IPS-NIHi7 (cell line): ENCODE measurements around the gene CACNG7.
"Not testable (repeated sequence)": the region's sequence is repeated elsewhere in the genome, so short reads cannot be mapped to it uniquely, and the experiment has no call there.

ENCODE experiments used
- DNase-seq: peaks from one replicate; pipeline ENCODE4 v3.0.0; 2012; ENCODE audit warnings: mixed read lengths; ENCODE audit errors: extremely low spot score

Gene CACNG7

DNA sequence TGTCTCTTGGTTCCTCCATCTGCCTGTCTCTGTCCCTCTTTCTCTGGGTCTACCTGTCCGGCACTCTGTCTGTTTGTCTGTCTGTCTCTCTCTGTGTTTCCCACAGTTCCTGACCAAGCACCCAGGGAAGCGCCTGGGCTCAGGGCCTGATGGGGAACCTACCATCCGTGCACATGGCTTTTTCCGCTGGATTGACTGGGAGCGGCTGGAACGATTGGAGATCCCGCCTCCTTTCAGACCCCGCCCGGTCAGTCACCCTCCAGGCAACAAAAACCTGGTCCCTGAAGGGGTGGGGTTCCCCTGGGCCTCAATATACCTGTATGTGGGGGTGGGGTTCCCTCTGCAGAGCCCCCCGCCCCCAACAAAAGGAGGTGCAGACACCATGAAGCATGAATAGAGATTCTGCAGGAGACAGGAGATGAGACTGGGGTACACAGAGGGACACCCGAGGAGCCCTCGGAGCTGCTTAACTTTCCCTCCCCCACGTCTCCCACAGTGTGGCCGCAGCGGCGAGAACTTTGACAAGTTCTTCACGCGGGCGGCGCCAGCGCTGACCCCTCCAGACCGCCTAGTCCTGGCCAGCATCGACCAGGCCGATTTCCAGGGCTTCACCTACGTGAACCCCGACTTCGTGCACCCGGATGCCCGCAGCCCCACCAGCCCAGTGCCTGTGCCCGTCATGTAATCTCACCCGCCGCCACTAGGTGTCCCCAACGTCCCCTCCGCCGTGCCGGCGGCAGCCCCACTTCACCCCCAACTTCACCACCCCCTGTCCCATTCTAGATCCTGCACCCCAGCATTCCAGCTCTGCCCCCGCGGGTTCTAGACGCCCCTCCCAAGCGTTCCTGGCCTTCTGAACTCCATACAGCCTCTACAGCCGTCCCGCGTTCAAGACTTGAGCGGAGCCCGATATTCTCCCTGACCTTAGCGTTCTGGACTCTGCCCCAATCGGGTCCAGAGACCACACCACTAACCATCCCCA, 2.6 kb upstream of the CACNG7 start:
- DNase-seq, result peak; percentile 72

DNA sequence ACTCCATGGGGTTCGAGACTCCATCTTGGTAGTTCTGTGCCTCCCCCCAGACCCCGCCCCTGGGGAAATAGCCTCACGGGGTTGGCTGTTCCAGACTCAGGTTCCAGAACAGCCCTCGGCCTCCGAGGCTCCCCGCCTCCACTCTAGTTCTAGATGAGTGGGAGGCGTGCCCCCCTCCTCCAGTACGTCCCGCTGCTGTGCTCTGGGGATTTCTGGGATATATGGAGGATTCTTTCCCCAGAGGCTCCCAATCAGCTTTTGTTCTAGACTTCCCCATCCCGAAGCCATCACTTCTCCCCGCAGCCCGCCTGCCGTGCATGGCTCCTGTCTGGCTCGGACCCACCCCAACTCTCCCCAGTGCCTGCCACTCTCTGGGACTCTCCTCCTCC, 1.9 kb upstream of the CACNG7 start:
- DNase-seq, result no peak

DNA sequence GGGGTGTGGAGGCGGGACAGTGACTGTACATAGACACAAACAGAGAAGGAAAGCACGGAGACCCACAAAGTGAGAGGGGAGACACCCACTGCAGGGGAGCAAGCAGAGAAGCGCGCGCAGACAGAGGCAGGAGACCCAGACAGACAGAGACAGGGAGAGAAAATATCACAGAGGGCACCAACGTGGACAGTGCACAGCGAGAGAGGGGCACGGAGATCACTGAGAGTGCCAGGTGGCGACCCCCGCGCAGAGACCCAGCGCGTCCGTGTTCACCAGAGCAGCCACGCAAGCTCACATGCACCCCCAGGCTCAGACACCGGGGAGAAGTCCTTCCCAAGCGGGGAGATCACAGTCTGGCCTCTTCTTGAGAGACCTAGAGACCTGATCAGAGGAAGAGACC, 1.4 kb upstream of the CACNG7 start:
- no peak for DNase-seq

- peak; percentile 84 for DNase-seq
Measured at GRCh38 chr19:53908106-53908934, 758 bp upstream of the CACNG7 start.

GRCh38 chr19:53909471-53910169, 542 bp downstream of the CACNG7 start:
- no peak for DNase-seq

- peak; percentile 58 for DNase-seq
Measured at GRCh38 chr19:53910170-53910518, 1.1 kb downstream of the CACNG7 start.

DNA sequence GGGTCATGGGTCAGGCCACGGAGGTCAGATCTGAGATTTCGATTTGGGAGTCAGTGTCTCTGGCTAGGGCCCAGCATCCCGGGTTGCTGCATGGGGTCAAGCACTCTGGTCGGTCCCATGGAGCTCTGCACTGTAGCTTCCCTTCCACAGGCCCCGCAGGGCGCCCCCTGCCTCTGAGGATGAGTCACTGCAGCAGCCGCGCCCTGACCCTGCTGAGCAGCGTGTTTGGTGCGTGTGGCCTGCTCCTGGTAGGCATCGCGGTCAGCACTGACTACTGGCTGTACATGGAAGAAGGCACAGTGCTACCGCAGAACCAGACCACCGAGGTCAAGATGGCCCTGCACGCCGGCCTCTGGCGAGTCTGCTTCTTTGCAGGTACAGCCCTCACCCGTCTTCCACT, 3.6 kb downstream of the CACNG7 start:
- peak; percentile 88 for DNase-seq

- peak; percentile 80 for DNase-seq
Measured at GRCh38 chr19:53915000-53915399, 5.9 kb downstream of the CACNG7 start.

- DNase-seq, result no peak
Measured at GRCh38 chr19:53916004-53916403, 6.9 kb downstream of the CACNG7 start.

GRCh38 chr19:53917356-53917755, 8.3 kb downstream of the CACNG7 start:
- no peak for DNase-seq

DNA sequence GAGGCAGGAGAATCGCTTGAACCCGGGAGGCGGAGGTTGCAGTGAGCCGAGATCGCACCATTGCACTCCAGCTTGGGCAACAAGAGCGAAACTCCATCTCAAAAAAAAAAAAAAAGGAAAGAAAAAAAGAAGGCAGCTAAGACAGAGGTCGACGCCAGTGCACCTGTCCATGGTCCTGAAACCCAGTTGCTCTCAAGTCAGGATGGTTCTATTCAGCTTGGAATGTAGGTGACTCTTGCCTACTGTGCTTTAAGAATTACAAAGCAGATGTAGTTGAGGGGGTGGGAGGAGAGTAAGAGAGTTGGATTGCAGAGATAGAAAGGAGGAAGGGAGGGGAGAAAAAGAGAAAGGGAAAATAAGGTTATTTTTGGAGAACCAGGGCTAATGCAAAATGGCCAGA, 18.7 kb downstream of the CACNG7 start:
- DNase-seq, result peak; percentile 89

DNA sequence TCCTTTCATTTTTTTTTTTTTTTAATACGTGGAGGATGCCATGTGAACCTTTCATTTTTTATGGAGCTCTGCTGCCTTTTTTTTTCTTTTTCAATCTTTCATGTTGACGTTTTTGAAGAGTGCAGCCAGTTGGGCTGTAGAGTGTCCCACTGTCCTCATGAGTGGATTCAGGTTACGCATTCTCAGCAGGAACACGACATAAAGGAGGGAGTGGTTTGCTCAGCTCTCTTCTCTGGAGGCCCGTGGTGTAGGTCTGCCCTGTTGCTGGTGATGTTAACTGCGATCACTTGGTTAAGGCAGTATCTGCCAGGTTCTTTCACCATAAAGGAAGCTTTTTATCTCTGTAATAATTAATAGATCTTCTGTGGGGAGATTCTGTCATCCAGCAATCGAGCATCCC, 27.0 kb downstream of the CACNG7 start:
- no peak for DNase-seq

DNA sequence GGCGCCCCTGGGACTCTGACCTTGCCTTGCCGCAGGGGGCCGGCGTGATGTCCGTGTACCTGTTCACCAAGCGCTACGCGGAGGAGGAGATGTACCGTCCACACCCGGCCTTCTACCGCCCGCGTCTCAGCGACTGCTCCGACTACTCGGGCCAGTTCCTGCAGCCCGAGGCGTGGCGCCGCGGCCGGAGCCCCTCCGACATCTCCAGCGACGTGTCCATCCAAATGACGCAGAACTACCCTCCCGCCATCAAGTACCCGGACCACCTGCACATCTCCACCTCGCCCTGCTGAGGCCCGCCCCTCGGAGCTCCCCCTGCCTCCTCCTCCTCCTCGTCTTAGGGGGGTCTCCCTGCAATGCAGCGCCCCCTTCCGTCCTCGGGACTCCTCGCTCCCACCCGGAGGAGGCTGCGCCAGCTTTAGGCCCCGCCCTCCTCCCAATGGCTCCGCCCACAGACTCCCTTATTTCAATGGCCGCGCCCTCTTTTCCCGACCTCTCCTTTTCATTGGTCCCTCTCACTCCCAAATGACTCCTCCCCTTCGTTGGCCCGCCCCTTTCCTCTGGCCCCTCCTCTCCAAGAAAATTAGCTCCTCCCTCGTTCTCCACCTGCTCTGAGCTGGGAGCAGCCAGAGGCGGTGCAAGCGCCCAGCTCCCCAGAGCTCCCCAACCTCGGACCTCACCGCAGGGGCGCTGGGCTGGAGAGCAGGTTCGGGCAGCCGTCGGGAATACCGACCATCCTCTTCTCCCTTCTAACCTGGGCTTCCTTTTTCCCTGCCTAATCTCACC, 33.1 kb downstream of the CACNG7 start:
- DNase-seq, result peak; percentile 98

- no peak for DNase-seq
Measured at GRCh38 chr19:53944416-53944815, 35.3 kb downstream of the CACNG7 start.

DNA sequence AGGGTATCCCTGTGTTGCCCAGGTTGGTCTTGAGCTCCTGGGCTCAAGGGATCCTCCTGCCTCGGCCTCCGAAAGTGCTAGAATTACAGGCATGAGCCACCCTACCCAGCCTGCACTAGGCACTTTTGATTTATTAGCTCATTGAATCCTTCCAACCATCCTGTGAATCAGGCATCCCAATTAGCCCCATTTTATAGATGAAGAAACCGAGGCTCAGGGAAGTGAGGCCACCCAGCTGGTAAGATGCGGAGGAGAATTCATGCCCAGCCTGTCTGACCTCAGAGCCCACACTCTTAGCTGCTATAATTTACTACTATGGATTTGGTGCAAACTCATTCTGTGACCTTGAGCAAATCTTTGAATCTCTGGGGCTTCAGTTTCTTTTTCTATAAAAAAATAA, 35.9 kb downstream of the CACNG7 start:
- DNase-seq, result no peak

DNA sequence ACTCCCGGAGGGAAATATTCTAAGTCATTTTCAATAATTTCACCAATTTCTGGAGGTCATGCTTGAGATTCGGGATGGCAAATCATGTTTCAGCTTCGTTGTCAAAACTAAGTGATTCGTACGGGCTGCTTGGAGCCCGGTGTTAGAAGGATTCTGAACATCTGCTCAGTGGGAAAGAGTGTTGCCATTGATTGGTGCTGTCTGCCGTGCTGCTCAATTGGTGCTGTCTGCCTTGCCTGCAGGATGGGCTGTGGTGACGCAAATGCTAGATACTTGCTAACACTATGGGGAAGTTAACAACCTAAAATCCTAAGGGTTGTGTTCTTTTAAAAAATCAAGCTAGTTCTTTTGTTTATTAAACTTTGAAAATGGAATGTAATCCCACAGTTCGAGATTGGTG, 36.4 kb downstream of the CACNG7 start:
- peak; percentile 54 for DNase-seq

- no peak for DNase-seq
Measured at GRCh38 chr19:53945998-53946397, 36.9 kb downstream of the CACNG7 start.

DNA sequence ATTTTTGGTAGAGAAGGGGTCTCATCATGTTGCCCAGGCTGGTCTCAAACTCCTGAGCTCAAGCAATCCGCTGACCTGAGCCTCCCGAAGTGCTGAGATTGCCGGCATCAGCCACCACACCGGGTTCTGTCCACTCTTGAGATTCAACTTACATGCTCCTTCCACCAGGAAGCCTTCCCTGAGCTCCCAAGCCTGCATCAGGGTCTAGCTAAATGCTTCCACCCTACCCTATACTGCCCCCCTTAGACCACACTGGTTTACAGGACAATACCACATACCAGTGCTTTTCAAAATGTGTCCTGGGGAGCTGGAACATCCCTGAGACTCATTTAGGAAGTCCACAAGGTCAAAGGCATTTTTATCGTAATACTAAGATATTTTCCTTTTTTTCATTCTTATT, 38.5 kb downstream of the CACNG7 start:
- peak; percentile 67 for DNase-seq

DNA sequence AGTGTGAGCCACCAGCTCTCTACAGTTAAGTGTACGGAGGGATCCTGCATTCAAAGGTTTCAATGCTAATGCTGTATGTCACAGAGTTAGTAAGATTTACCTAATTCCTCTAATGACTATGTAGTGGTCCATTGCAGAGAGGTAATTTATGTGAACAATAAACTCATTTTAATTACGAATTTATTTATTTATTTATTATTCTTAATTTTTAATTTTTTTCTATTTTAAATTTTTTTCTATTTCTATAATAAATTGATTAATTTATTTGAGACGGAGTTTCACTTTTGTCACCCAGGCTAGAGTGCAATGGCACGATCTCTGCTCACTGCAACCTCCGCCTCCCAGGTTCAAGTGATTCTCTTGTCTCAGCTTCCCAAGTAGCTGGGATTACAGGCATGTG, 39.5 kb downstream of the CACNG7 start:
- not testable (repeated sequence) for DNase-seq

DNA sequence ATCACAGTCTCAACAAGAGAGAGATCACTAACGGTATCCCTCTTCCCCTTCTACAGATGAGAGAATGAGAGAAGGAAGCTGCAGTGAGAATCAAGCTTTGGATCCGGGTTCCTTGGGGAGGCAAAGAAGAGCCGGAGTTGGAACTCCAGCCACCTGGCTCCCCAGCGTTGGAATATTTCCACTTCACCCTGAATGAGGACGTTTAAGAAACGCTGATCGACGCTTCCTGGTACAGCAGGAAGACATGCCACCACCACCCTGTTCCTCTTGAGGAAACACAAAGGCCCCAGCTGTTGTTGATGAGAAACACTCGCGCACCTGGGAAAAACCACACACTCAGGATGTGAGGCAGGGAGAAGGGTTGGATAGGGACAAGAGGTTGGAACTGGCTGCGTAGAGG, 42.4 kb downstream of the CACNG7 start:
- DNase-seq, result no peak

GRCh38 chr19:53951947-53952346, 42.9 kb downstream of the CACNG7 start:
- DNase-seq, result no peak
